ENCODE results near the gene DEXI. TPM values are rescaled to one million over a fixed set of nuclear protein-coding genes. Genes with fewer than 3 reads are reported as not detected.

Gene DEXI
- total and polyA plus RNA-seq, 2 of the 13 experiments (the other 11 are each of a cell fraction or from before 2014, with no cell fraction given) = 51.5 to 70.4 TPM

DNA sequence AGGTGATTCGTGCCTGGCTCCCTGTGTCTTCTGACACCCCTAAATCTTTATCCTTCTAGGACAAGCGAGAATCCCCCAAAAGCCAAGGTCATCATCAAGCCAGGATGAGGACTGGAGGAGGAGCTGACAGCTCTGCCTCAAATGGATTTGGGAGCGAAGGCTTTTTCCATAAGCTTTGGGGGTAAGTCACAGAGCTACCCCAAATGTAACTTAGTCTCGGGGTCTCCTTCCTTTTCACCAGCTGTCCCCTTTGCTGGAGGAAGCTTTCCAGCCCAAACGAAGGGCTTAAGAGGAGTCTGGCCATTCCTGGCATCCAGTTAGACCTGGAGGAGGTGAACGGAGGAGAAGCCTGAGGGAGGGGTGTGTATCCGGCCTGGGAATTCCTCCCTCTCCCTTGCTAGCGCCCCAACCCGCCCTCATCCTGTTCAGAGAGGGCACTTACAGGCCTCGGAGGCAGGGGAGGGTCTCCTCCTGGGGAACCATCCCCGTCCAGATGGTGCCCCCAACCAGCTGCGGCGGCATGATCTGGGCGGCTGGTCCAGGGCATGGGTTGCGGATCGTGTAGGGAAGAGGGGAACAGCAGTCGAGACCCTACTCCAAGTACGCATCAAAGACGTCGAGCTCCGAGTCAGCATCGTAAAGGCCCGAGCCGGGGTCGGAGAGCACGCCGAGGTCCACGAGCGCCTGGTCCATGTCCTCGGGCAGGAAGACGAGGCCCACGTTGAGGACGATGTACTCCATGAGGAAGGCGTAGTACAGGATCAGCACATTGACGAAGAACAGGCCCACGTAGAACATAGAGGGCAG is 938 bp downstream of the DEXI start (continued):
- TF ChIP-seq HMG20B (CRISPR knock-in tag; conservative IDR thresholded peaks at IDR 0.05) (no peak), HBP1 (CRISPR knock-in tag; IDR thresholded peaks at IDR 0.05; ENCODE audit: low read depth) (no peak), FOXC1 (CRISPR knock-in tag; IDR thresholded peaks at IDR 0.05; ENCODE audit: borderline replicate concordance) (no peak; the same call in 1 of the 2 replicates), HIVEP1 (CRISPR knock-in tag; IDR thresholded peaks at IDR 0.05) (no peak), ZNF850 (CRISPR knock-in tag; conservative IDR thresholded peaks at IDR 0.05) (no peak), ZNF615 (CRISPR knock-in tag; IDR thresholded peaks at IDR 0.05; ENCODE audit: borderline replicate concordance) (no peak), RNF2 (conservative IDR thresholded peaks at IDR 0.05; ENCODE audit: low read depth) (no peak), ZNF607 (CRISPR knock-in tag; IDR thresholded peaks at IDR 0.05; ENCODE audit: borderline replicate concordance) (peak; percentile 87; the same call in 1 of the 2 replicates), ZNF260 (CRISPR knock-in tag; IDR thresholded peaks at IDR 0.05; ENCODE audit: borderline replicate concordance, low read depth) (no peak), NFIC (IDR thresholded peaks at IDR 0.05; ENCODE audit: low read length) (no peak), TEAD2 (CRISPR knock-in tag; IDR thresholded peaks at IDR 0.05) (0 out of 2 replicates have a peak, but pooled peaks have one; percentile 53), DBP (CRISPR knock-in tag; IDR thresholded peaks at IDR 0.05; ENCODE audit: not compliant biosample characterization) (no peak), SMAD3 (CRISPR knock-in tag; IDR thresholded peaks at IDR 0.05) (no peak), ZNF784 (CRISPR knock-in tag; IDR thresholded peaks at IDR 0.05; ENCODE audit: borderline replicate concordance) (no peak), TP53 (CRISPR knock-in tag; conservative IDR thresholded peaks at IDR 0.05) (no peak), ZNF430 (CRISPR knock-in tag; IDR thresholded peaks at IDR 0.05) (no peak; the same call in none of the 2 replicates), NR2C2 (CRISPR knock-in tag; IDR thresholded peaks at IDR 0.05; ENCODE audit: borderline replicate concordance) (0 out of 2 replicates have a peak, but pooled peaks have one; percentile 12)
- TF ChIP-seq, protein P1, sequence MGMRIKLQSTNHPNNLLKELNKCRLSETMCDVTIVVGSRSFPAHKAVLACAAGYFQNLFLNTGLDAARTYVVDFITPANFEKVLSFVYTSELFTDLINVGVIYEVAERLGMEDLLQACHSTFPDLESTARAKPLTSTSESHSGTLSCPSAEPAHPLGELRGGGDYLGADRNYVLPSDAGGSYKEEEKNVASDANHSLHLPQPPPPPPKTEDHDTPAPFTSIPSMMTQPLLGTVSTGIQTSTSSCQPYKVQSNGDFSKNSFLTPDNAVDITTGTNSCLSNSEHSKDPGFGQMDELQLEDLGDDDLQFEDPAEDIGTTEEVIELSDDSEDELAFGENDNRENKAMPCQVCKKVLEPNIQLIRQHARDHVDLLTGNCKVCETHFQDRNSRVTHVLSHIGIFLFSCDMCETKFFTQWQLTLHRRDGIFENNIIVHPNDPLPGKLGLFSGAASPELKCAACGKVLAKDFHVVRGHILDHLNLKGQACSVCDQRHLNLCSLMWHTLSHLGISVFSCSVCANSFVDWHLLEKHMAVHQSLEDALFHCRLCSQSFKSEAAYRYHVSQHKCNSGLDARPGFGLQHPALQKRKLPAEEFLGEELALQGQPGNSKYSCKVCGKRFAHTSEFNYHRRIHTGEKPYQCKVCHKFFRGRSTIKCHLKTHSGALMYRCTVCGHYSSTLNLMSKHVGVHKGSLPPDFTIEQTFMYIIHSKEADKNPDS (CRISPR knock-in tag; IDR thresholded peaks at IDR 0.05) = no peak
- TF ChIP-seq, protein P2, sequence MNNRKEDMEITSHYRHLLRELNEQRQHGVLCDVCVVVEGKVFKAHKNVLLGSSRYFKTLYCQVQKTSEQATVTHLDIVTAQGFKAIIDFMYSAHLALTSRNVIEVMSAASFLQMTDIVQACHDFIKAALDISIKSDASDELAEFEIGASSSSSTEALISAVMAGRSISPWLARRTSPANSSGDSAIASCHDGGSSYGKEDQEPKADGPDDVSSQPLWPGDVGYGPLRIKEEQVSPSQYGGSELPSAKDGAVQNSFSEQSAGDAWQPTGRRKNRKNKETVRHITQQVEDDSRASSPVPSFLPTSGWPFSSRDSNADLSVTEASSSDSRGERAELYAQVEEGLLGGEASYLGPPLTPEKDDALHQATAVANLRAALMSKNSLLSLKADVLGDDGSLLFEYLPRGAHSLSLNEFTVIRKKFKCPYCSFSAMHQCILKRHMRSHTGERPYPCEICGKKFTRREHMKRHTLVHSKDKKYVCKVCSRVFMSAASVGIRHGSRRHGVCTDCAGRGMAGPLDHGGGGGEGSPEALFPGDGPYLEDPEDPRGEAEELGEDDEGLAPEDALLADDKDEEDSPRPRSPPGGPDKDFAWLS (CRISPR knock-in tag; IDR thresholded peaks at IDR 0.05; ENCODE audit: borderline replicate concordance) = no peak
- TF ChIP-seq, protein P3, sequence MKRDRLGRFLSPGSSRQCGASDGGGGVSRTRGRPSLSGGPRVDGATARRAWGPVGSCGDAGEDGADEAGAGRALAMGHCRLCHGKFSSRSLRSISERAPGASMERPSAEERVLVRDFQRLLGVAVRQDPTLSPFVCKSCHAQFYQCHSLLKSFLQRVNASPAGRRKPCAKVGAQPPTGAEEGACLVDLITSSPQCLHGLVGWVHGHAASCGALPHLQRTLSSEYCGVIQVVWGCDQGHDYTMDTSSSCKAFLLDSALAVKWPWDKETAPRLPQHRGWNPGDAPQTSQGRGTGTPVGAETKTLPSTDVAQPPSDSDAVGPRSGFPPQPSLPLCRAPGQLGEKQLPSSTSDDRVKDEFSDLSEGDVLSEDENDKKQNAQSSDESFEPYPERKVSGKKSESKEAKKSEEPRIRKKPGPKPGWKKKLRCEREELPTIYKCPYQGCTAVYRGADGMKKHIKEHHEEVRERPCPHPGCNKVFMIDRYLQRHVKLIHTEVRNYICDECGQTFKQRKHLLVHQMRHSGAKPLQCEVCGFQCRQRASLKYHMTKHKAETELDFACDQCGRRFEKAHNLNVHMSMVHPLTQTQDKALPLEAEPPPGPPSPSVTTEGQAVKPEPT (CRISPR knock-in tag; IDR thresholded peaks at IDR 0.05; ENCODE audit: low read depth) = 0 out of 2 replicates have a peak, but pooled peaks have one; percentile 58
